Measurements from ENCODE around the gene NSFL1C. TPM values are rescaled to one million over a fixed set of nuclear protein-coding genes. Genes with fewer than 3 reads are reported as not detected.

NSFL1C gene
- total and polyA plus RNA-seq, 8 donors, result 60.5 to 96.9 (median 92.9) TPM

- ATAC-seq, result peak; percentile 70
- H3K36me3 ChIP-seq, result no peaks in the 10 kb centered on the region
- peak in 1 of 4 donors; percentile 57 for DNase-seq
- no peak overlapping the region for H3K4me3 ChIP-seq
- intact Hi-C loops (cut with DNase I), result no loop called here
- peaks cover 0 to 8% of the 10 kb centered on the region in 2 donors for H3K9me3 ChIP-seq
- no peaks in the 10 kb centered on the region for H3K4me1 ChIP-seq
- no peaks in the 10 kb centered on the region for H3K27me3 ChIP-seq
- no peak for TF ChIP-seq CTCF (IDR thresholded peaks at IDR 0.05)
- peak overlapping the region in 1 of 2 donors; percentile 13 for H3K27ac ChIP-seq
Measured at GRCh38 chr20:1415667-1416468, 50.8 kb downstream of the NSFL1C start.

- no peak for TF ChIP-seq CTCF (IDR thresholded peaks at IDR 0.05)
- Histone ChIP-seq H3K9me3 (peaks cover 0 to under 1% of the 10 kb centered on the region in 2 donors), H3K4me3 (no peak overlapping the region), H3K36me3 (no peaks in the 10 kb centered on the region), H3K27ac (no peak overlapping the region), H3K27me3 (no peaks in the 10 kb centered on the region), H3K4me1 (no peaks in the 10 kb centered on the region)
- intact Hi-C loops (cut with DNase I), result no loop called here
- ATAC-seq, result no peak
- DNase-seq, result no peak
Measured at GRCh38 chr20:1414982-1415381, 51.7 kb downstream of the NSFL1C start.

- ATAC-seq, result no peak
- Histone ChIP-seq H3K27ac (no peak overlapping the region), H3K36me3 (no peaks in the 10 kb centered on the region), H3K4me3 (no peak overlapping the region), H3K4me1 (no peaks in the 10 kb centered on the region), H3K9me3 (no peaks in the 10 kb centered on the region), H3K27me3 (no peaks in the 10 kb centered on the region)
- intact Hi-C loops (cut with DNase I), result no loop called here
- DNase-seq, result no peak
- no peak for TF ChIP-seq CTCF (IDR thresholded peaks at IDR 0.05)
Measured at GRCh38 chr20:1405801-1406200, 60.8 kb downstream of the NSFL1C start.

GRCh38 chr20:1403624-1404023 is 63.0 kb downstream of the NSFL1C start:
- H3K27me3 ChIP-seq, result peaks cover 0 to 4% of the 10 kb centered on the region in 2 donors
- H3K4me1 ChIP-seq, result peaks cover 0 to 3% of the 10 kb centered on the region in 2 donors
- no peaks in the 10 kb centered on the region for H3K36me3 ChIP-seq
- no peaks in the 10 kb centered on the region for H3K9me3 ChIP-seq
- TF ChIP-seq CTCF (IDR thresholded peaks at IDR 0.05), result no peak
- H3K27ac ChIP-seq, result no peak overlapping the region
- H3K4me3 ChIP-seq, result no peak overlapping the region
- ATAC-seq (no peak), DNase-seq (no peak)
- intact Hi-C loops (cut with DNase I), result no loop called here

DNA sequence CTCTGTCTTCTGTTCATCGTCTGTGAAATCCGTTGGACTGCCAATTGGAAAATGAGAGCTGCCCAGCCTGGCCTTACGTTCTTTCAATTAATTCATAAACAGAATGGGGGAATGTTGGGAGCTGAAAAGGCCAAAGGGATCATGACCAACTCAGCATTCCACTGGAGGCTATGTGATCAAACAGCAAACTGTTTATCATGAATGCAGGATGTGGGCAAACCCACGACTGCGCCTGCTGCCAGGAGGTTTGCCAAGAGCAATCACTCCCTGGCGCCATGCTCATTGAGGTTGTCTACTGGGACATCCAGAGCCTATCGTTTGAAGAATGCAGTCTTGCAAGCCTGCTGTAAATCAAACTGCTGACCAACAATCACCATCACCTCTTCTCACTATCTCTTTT is 64.5 kb downstream of the NSFL1C start:
- no peak overlapping the region for H3K4me3 ChIP-seq
- no peak for TF ChIP-seq CTCF (IDR thresholded peaks at IDR 0.05)
- H3K9me3 ChIP-seq, result no peaks in the 10 kb centered on the region
- intact Hi-C loops (cut with DNase I), result no loop called here
- peaks cover 0 to 10% of the 10 kb centered on the region in 2 donors for H3K4me1 ChIP-seq
- ATAC-seq, result no peak
- H3K27me3 ChIP-seq, result peaks cover 0 to 10% of the 10 kb centered on the region in 2 donors
- DNase-seq, result no peak
- no peak overlapping the region for H3K27ac ChIP-seq
- no peaks in the 10 kb centered on the region for H3K36me3 ChIP-seq
